ENCODE measurements around the gene ZNF132.
A peak's percentile ranks its signal among the peaks of the same experiment; 100 is the strongest.
"Not testable (repeated sequence)": the region's sequence is repeated elsewhere in the genome, so short reads cannot be mapped to it uniquely, and the experiment has no call there.

ZNF132 gene

DNA sequence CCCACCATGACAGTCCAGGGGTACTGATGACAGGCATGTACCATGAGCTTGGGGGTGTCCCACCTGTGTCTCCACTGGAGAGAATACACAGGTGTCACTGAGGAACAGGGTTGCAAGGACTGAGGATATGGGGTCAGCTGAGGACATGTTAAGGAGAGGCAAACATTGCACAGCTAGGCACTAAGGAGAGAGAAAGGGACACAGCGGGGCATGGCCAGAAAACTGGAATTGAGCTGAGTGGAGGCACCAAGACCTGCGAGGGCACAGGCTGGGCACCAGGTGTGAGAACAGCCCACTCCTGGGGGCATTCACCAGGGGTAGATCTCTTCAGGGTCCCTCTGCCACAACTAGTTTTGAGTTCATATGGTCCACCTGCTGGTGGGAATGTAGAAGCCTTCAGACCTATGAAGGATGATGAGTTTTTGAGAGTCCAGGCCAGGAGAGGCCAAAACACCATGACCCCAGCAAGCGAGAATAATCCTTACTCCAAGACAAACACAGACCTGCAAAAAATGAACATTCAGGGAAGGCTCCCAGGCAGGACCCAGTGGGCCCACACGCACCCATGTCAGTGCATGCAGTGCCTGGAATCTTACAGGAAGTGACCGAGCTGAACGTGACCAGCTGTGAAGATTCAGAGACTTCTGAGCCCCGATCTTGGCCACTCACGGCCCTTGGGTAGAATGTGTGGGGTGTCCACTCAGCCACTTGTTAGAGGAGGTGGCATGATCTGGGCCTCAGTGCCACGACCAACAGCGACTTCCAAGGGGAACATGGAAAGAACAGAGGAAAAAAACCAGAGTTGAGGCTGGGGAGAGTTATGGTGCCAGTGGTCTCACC is 32.9 kb downstream of the ZNF132 start:
- DNase-seq = no peak

DNA sequence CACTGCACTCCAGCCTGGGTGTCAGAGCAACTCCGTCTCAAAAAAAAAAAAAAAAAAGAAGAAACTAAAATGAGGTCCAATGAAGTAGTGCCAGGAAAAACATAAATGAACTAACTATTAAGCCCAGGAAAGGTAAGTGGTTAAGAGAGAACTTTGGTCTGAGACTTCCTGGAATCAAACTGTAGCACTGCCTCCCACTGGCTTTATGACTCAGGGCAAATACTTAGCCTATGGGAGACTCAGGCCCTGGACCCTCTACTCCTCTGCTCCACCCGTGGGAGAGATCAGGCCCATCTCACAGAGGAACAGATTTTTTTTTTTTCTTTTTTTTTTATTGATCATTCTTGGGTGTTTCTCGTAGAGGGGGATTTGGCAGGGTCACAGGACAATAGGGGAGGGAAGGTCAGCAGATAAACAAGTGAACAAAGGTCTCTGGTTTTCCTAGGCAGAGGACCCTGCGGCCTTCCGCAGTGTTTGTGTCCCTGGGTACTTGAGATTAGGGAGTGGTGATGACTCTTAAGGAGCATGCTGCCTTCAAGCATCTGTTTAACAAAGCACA is 36.0 kb downstream of the ZNF132 start:
- DNase-seq = not testable (repeated sequence)

DNA sequence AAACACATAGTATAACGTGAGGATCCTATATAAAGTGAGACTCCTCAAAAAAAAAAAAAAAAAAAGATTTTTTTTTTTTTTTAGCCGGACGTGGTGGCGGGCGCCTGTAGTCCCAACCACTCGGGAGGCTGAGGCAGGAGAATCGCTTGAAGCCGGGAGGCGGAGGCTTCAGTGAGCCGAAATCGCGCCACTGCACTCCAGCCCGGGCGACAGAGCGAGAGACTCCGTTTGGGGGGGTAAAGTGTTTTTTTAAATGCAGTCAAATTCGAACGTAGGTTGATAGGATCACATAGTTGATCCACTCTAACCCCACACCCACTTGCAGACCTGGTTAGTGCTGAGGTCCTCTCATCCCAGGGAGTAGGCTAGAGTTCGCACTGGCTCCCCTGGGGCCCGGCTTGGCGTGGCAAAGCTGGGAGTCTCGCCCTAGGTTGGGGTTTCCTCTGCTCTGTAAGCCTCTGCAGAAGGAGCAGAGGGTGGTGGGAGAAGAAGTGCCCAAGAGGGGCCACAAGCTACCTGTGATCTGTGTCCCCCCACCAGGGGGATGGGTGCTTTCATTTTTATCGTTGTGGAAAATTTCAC is 38.0 kb downstream of the ZNF132 start:
- DNase-seq = no peak

DNA sequence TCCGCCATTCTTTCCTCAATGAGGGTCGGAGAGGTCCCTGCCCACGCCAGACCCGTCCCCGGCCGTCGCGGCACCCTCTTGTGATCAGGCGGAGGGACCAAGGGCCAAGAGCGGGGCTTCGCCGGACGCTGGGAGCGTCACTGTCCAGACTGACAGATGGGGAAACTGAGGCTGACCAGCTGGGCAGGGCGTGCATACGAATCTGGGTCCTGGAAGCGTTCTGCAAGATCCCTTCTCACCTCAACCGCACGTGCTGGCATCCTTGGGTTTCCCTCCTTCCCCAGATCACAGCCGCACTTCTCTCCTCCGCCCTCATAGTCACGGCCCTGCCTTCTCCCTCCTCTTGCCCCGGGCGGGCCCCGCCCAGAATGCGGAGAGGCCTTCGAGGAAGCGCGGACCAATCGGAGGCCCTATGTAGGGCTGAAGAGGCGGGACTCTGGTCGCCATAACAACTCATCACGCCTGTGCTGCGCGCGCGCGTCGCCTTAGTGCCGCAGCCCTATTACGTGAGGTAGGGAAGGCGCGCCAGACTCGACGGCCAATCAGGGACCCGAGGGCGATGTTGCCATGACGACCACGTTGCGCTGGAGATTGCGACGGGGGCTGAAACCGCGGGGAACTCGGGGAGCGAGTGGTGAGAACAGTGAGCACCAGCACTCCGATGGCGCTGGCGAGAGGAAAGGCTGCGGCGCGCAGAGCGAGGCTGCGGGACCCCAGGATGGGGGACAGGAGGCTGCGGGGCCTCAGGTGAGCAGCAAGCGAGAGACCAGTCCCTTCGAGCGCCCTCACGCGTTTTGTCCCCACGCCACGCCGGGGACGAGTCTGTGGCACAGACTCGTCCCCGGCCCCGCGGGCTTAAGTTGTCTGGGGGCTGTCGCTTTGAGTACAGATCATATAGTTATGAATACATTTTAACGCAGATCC is 38.8 kb downstream of the ZNF132 start:
- DNase-seq = peak; percentile 95

DNA sequence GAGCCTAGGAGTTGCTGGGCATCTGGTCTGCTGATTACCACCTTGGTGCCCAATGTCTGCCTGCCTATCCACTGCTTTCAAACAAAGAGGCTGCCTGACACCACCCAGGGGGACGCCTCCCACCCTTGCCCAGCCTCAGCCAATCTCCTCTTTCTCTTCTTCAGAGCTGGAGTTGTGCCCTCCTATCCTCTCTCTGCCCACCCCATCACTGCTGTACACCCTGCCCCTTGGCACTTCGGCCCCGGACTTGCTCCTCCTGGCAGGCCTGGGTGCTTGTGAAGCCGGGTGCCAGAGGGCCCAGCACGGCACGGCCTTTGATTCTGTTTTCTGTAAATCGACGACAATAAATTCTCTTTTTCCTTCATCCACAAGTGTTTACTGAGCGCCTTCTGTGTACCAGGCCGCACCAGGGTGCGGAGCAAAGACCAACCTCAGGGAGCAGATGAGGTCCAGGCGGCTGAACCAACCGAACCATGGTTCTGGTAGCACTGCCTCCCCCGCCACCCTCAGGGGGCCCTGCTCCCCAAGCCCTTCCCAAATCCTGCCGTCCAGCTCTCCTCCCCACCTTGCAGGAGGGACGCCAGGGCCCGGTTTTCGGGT is 39.5 kb downstream of the ZNF132 start:
- peak; percentile 42 for DNase-seq

DNA sequence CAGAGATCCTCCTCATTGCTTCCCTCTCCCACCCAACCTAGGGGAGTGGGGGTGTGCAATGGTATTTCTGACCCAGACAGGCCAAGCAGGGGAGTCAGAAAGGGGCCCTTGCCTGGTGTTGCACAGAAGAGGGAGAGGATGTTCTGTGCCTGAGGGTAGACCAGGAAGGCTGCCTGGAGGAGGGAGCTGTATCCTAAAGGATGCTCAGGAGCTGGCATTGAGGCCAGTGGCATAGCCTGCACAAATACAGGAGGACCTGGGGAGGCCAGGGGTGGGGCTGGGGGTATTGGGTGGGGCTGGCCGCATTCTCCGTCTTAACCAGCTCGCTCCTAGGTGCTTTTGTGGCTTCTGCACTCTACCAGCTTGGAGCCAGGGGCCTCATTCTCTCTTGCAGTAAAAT is 40.0 kb downstream of the ZNF132 start:
- no peak for DNase-seq

DNA sequence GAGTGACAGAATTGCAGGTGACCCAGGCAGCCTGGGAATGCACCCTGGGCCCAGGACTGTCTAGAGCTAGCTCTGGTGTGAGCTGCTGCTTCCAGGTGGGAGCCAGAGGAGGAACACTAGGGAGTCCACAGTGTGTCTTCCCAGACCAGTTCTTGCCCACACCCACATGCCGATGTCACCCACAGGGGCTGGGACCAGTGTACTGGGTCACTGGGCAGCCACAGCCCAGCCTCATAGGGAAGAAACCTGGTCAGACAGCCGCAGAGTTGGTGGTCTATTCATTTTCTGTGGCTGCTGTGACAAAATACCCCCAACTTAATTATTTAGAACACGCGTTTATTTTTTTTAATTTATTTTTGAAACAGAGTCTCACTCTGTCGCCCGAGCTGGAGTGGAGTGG is 41.4 kb downstream of the ZNF132 start:
- no peak for DNase-seq

DNA sequence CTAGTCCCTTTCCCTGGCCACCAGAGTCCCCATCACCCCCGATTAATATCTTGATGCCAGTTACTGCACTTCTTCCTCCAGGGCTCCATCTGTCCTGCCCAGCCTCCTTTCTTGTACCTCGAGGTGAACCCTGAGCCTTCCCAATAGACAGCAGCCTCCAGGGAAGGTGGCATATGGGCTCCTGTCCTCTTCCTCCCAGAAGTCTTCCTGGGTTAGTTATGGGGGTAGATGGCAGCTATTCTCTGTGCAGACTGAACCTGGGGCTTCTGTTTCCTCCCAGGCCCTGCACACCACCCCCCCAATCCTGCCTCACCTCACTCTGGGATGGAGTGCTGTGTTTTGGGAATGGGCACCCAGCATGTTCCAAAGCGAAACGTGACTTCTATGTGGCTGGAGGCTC is 41.9 kb downstream of the ZNF132 start:
- no peak for DNase-seq

DNA sequence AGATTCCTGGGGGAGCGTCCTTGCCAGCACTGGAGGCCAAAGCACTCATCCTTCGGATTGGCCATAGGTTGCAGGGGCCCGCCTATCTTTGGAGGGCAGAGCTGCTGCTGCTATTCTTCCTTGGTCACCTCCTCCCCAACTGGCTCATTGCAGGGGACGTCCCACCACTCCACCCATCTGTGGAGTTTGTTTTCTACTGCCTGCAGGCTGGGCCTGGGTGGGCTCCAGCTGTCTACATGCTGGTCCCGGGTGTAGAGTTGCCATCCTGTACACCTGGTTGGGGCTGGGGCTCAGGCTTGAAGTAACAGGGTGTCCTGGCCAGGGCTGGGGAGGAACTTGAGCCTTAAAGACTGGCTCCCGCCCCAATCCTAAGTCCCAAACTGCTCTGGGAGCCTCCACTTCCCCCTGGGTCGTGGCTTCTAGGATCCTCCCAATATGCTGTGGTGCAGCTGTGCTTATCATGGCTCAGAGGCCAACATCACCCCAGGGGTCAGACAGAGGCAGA is 42.4 kb downstream of the ZNF132 start:
- no peak for DNase-seq

DNA sequence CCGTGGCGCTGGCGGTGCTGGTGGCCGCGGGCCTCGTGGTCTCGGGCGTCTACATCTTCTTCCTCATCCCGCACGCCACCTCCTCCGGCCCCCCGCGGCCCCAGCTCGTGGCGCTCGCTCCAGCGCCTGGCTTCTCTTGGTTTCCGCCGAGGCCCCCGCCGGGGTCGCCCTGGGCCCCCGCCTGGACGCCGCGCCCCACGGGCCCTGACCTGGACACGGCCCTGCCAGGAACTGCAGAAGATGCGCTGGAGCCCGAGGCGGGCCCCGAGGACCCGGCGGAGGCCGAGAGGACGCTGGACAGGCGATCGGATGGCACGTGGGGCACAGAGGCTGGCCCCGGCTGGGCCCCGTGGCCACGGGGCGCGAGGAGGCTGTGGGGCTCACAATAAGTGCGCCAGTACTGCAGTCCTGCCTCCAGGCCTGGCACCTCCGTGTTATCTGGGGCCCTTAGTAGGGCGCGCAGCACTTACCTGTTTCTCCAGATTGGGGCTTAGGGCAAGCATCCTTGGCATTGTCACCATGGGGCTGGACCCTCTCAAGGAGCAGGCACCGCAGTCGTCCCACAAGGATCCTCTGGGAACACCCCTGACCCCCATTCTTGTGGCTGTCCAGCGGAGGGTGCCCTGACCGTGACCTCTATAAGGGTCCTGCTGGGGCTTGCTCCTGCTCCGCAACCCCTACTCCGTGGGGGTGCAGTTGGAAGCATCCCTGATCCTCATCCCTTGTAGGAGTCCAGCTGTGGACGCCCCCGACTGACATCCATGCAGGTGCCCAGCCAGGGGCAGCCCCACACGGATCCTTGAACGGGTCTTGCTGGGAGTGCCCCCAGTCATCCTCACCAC is 43.0 kb downstream of the ZNF132 start:
- DNase-seq = no peak

DNA sequence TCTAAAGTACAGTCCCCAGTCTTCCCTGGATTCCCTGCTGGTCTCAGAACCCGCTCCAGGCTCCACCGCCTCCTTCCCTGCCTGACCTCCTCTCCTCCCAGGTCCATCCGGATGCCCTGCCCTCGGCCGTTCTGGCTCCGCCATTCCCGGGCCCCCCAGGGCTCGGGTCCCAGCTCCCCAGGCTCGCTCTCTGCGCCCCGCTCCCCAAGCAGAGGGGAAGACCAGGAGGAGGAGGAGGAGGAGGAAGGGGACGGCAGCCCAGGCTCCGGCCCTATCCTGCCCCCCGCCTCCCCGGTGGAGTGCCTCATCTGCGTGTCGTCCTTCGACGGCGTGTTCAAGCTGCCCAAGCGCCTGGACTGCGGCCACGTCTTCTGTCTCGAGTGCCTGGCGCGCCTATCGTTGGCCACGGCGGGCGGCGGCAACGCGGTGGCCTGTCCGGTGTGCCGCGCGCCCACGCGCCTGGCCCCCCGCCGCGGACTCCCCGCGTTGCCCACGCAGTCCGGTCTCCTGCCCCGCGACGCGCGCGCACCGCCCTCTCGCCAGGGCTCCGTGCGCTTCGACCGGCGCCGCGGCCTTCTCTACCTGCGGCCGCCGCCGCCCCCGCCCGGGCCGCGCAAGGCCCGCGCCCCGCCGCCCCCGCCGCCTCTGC is 43.9 kb downstream of the ZNF132 start:
- no peak for DNase-seq

DNA sequence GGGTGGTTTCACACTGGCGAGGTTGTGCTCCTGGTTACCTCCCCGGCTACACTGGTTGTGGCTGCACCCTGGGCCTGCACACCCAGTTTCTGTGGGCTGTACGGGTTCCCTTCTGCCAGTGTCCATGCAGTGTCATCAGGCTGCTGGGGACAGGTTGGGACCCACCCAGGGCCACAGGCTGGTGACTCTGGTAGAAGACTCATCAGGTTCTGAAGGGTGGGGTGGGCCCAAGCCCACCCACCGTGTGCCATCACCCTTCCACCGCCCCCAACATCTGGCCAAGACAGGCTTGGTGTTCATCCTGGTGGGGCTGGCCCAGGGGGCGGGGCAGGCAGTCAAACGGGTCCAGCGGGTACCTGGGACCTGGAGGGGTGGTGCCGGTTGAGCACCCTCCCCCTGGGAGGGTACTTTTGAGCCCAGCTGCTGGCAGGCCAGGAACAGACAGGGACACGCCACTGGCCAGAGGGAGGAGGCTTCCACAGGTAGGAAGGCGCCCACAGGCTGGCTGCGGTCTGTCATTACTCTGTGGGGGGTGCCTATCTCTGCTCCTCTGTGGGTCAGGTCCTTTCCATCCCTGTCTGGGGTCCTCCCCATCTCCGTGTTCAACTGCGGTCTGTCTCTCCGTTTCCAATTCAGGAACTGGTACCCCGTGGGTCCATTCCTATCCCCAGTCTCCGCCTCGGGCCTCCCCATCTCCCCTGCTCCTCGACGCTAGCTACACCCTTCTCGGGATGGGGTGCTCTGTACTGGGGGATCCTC is 44.6 kb downstream of the ZNF132 start, which contains the start of gene RNF225:
RNF225 (plus strand) TSS at position 437 of the 759 bp plus-strand sequence. CDS start 434 bp downstream, outside the sequence.
- no peak for DNase-seq

DNA sequence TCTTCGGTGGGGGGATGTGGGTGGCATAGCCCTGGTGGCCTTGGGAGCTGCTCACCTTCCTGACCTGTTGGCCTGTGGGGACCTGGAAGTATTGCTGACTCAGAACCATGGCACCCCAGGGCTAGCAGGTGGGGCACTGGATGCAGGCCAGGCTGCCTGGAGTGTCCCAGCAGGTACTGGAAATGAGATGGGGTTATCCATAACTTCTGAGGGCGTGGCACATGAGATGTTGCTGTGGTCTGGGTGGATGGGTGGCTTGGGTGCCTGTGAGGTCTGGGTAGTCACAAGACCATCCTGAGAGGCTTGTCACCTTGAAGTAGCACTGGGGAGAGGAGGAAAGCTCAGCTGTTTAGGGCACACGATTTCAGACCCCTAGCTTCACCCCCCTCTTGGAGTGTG is 45.1 kb downstream of the ZNF132 start:
- DNase-seq = no peak

DNA sequence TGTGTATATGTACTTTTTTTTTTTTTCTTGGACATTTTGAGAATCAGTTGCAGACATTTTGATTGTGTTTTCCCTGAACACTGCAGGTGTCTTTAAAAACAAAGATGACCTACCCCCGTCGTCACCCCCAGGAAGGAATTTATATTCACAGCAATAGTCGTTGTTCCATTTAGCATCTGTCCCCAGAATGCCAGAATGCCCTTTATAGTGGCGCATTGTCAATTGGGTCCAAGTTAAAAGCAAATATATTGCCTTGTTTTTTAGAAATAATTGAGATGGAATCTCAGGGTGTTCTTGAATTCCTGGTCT is 46.3 kb downstream of the ZNF132 start:
- no peak for DNase-seq

DNA sequence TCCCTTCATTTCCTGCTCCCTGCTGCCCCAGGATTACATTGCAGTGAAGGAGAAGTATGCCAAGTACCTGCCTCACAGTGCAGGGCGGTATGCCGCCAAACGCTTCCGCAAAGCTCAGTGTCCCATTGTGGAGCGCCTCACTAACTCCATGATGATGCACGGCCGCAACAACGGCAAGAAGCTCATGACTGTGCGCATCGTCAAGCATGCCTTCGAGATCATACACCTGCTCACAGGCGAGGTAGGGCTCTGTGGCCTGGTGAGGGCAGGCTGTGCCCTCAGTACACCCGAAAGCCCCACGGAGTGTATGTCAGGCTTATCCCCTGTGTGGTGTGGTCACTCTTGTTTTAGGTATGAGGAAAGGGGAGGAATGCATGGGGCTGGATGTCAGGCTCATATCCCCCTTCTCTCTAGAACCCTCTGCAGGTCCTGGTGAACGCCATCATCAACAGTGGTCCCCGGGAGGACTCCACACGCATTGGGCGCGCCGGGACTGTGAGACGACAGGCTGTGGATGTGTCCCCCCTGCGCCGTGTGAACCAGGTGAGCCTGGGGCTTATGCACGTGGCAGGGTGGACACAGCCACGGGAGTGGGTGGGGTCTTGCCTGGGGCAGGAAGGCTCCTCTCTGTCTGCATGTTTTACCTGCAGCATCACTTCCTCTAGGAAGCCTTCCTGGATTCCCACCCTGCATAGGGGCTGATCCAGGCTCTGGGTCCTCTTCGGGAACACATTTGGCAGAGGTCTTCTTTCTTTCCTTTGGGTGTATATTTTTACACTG is 46.8 kb downstream of the ZNF132 start:
- no peak for DNase-seq

DNA sequence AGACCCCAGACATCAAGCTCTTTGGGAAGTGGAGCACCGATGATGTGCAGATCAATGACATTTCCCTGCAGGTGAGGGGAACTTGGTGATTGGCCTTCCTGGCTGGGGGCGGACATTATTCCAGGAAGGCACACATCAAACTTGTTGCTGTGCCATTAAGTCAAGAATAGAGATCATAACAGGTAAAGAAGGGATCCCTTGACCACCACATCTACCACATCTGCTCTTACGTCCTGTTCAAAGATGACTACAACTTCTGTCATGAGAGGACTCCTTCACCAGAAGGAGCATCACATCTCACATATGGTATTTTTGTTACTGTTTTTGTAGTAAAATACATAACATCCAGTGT is 51.8 kb downstream of the ZNF132 start:
- no peak for DNase-seq

DNA sequence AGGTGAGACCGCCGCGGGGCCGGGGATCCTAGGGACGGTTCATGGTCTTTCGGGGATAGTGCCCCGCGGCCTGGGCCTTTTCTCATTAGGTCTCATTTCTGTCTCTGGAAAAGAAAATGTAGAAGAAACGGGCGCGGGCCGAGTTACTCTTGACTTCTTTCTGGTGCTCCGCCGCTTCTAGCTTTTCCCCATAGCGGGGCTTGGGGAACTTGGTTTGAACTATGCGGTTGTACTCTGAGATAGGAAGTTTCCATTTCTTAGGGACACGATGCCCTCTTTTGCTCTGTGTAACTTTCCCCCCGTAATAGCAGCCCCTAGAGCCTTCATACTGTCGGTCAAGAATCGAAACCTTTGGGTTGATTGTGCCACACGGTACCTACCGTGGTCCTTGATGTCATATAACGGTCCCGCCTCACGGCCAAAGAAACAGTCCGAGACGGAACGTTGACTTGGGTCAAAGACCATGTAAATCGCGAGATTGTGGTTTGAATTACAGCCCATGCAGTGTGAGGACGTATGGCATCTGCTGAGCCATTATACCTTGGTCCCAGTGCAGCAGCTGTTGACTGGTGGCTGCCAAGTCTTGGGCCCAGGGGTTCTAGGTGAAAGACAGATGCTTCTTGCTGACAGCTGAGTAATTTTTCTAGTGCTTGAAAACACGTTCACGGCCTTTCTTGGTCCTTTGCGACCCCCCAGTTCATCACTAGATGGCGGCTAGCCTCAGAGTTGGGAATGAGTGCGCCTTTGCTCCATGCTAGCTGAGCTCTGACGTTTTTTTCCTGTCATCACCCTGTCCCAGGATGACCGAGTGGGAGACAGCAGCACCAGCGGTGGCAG is 52.4 kb downstream of the ZNF132 start:
- DNase-seq = no peak

DNA sequence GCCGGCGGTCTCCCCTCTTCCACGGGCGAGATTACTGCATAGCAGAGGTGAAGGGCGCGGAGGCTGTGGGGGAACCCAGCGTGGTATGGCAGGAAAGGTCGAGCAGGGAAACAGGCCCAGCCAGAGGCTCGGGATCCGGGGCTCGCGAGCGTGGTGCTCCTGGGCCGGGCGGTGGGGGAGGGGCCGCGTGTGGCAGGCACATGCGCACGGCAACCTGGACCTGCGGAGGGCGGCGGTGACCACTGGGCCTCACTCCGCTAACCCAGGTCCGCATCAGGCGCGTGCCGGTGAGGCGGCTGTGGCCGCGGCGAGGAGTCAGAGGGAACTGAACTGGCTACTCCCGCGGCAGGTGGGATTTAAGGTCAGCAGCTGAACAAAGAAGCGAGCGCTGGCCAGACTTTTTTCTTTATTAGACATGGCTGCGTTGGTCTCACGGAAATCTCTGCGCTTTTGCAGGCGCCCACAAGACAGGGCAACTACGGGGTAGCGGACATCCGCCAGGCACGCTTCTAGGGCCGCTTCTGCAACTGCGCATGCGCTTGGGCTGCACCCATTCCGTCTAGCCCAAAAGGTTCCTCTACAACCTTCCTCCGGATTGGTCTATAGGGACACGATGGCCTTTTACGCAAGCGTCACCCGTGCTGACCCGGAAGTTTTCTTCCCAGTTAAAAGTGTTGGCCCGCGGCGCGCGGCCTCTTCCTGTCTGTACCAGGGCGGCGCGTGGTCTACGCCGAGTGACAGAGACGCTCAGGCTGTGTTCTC is 53.2 kb downstream of the ZNF132 start, which contains the start of gene RPS5:
RPS5 (plus strand) TSS at position 694 of the 762 bp plus-strand sequence. CDS start 869 bp downstream, outside the sequence.
- DNase-seq = peak; percentile 95
